Activated naive CD4-positive, alpha-beta T cell treated with anti-CD3 and anti-CD28 coated beads, Interleukin-2, amount 10 ng/mL, durations not matched to agents 7 days and 5 days (primary cell): Measurements from ENCODE around the gene TSC1.

Source experiments
- CTCF ChIA-PET: fragments of 350-600 bp; sonication (Branson Sonifier 250); formaldehyde crosslinking; loops from one replicate; lab custom pipeline; 2021; ENCODE audit warnings: antibody characterized with exemption; lab: Charles Lee
- DNase-seq: peaks from one replicate; pipeline ENCODE4 v3.0.0-alpha.2; 2020
- H3K27ac Mint-ChIP-seq: one replicate; pipeline ENCODE4 v1.8.0; 2021; ENCODE audit warnings: mild to moderate bottlenecking, moderate library complexity, mixed read lengths
- H3K27me3 Mint-ChIP-seq: one replicate; pipeline ENCODE4 v1.8.0; 2021; ENCODE audit warnings: mild to moderate bottlenecking, mixed read lengths
- H3K36me3 Mint-ChIP-seq: one replicate; pipeline ENCODE4 v1.8.0; 2021; ENCODE audit warnings: mixed read lengths
- H3K4me1 Mint-ChIP-seq: one replicate; pipeline ENCODE4 v1.8.0; 2021; ENCODE audit warnings: mixed read lengths
- H3K4me3 Mint-ChIP-seq: one replicate; pipeline ENCODE4 v1.8.0; 2021; ENCODE audit warnings: mild to moderate bottlenecking, moderate library complexity, mixed read lengths
- H3K9me3 Mint-ChIP-seq: one replicate; pipeline ENCODE4 v1.8.0; 2021; ENCODE audit warnings: mixed read lengths

Gene TSC1

DNA sequence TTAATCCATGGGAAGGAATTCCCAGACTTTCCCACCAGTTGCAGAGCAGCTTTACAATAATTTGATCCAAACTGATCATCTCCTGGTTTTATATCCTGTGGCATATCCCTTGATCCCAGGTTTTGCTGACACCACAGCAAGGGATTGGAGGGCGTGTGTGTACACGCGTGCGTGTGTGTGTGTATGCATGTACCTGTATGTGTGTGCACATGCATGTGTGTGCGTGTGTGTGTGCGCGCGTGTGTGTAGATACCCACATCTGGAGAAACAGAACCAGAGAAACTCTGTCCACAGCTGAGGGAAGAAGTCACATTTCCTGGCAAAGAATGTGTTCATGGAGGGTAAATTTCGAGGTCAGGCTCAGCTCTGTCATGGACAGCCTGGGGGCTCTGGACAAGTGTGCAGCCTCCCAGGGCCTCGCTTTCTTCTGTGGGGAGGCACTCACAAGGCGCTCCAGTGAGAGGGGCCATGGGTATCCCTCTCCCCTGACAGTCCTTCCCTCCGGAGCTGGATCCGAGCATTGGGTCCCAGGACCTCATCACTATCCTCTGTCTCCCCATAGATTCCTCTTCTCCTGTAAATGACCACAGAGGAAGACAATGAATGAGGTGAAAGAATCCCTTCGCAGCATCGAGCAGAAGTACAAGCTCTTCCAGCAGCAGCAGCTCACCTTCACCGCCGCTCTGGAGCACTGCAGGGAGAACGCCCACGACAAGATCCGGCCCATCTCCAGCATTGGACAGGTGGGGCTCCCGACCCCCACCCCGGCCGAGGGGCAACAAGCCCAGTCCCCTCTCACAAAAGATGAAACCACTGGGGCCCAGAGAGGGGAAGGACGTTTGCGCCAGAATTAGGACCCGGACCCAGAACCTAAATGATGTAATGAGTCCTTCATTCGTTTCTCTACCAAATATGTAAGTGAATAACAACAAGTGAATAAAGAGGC, 60.8 kb downstream of the TSC1 start:
- no peak for DNase-seq
- Mint-ChIP-seq H3K4me3 (no peak overlapping the region), H3K4me1 (peaks cover 19% of the 10 kb centered on the region), H3K36me3 (no peaks in the 10 kb centered on the region), H3K27me3 (peaks cover 4% of the 10 kb centered on the region), H3K9me3 (no peaks in the 10 kb centered on the region), H3K27ac (no peak overlapping the region)
- CTCF ChIA-PET = no interaction called here

DNA sequence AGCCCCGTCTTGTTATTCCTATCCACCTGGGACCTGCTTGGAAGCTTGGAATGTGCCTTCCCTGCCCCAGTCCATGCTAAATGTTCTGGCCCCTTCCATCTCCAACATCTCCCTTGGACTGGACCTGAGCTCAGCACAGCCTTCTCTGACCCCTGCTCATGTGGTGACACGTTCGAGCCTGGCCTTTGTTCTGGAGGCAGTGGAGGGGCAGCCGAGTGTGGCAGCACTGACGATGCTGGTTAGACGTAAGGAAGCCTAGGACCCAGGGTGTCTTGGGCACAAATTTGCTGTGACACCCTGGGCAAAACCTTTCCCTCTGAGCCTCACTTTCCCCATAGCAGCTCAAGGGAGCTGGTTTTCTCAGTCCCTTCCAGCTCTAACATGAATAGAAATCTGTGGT, 61.8 kb downstream of the TSC1 start:
- no peak overlapping the region for H3K4me3 Mint-ChIP-seq
- H3K27ac Mint-ChIP-seq = no peak overlapping the region
- no peaks in the 10 kb centered on the region for H3K9me3 Mint-ChIP-seq
- CTCF ChIA-PET = interaction anchor here (1.0 kb wide), 1 partner anchor 34 kb away, joined by 3 read pairs; no protein-coding TSS in a partner anchor
- no peaks in the 10 kb centered on the region for H3K36me3 Mint-ChIP-seq
- H3K27me3 Mint-ChIP-seq = peaks cover 10% of the 10 kb centered on the region
- no peak for DNase-seq
- H3K4me1 Mint-ChIP-seq = peaks cover 17% of the 10 kb centered on the region

GRCh38 chr9:132881826-132882225, 62.6 kb downstream of the TSC1 start:
- Mint-ChIP-seq H3K27me3 (peaks cover 17% of the 10 kb centered on the region), H3K4me1 (peaks cover 20% of the 10 kb centered on the region), H3K9me3 (no peaks in the 10 kb centered on the region), H3K27ac (no peak overlapping the region), H3K4me3 (no peak overlapping the region), H3K36me3 (no peaks in the 10 kb centered on the region)
- DNase-seq = no peak
- CTCF ChIA-PET = interaction anchor here (1.0 kb wide), 1 partner anchor 33 kb away, joined by 3 read pairs; no protein-coding TSS in a partner anchor

DNA sequence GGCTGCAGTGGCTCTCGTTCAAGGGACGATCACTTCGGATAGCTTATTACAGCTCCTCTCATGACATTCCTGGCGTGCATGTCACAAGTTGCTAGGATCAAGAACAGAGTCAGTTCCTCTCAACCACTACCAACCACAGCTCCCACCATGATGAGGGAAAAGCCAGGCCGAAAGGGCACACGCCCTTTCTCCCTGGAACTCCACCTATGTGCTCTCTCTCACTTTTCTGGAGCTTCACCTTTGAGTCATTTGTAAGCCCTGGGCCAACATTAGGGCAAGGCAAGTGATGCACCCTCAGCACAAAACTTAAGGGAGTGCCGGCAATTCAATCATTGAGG, 64.1 kb downstream of the TSC1 start:
- DNase-seq = no peak
- H3K4me1 Mint-ChIP-seq = peaks cover 20% of the 10 kb centered on the region
- CTCF ChIA-PET = interaction anchor here (1.5 to 3.1 kb wide), 2 partner anchors 21 to 31 kb away, joined by 5 to 15 read pairs; no protein-coding TSS in a partner anchor
- no peaks in the 10 kb centered on the region for H3K36me3 Mint-ChIP-seq
- H3K27ac Mint-ChIP-seq = peak overlapping the region; percentile 86
- H3K4me3 Mint-ChIP-seq = peak overlapping the region; percentile 74
- peaks cover 25% of the 10 kb centered on the region for H3K27me3 Mint-ChIP-seq
- H3K9me3 Mint-ChIP-seq = no peaks in the 10 kb centered on the region

DNA sequence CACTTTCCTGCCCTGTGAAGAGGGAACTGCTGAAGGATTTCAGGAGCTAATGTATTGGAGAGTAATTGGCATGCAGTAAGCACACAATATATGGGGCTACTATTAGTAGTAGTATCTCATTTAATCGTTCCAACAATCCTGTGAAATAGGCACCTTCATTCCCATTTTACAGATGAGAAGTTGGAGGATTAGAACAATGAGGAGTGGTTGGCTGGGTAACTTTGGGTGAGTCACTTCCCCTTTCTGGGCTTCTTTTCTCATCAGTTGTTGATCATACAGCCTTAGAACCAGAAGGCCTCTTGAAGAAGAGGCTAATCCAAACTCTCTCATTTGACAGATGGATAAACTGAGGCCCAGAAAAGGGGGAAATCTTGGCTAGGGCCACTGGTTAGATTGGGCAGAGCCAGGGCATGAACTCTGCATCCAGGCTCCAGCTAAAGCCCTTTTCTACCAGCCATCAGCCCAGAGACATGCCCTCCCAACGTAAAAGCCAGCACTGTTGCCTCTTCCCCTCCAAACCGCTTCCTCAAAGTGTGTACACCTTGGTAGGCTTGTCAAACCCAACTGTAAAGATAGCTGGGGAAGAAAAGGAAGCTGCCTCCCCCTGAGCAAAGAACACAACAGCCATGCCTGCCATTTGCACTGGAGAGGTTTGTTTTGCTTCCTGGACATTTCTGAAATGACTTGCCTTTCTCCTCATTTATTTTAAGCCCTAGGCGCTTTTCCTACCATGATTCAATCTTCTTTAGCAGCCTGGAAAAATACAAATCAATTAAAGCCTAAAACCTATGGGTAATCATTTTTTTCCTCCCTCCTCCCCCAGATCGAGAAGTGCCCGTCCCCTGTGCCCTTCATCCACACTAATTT, 64.7 kb downstream of the TSC1 start:
- H3K4me3 Mint-ChIP-seq = peak overlapping the region; percentile 74
- H3K27ac Mint-ChIP-seq = peak overlapping the region; percentile 86
- CTCF ChIA-PET = interaction anchor here (1.5 to 3.1 kb wide), 2 partner anchors 22 to 30 kb away, joined by 5 to 15 read pairs; no protein-coding TSS in a partner anchor
- H3K9me3 Mint-ChIP-seq = no peaks in the 10 kb centered on the region
- no peaks in the 10 kb centered on the region for H3K36me3 Mint-ChIP-seq
- peaks cover 27% of the 10 kb centered on the region for H3K27me3 Mint-ChIP-seq
- H3K4me1 Mint-ChIP-seq = peaks cover 20% of the 10 kb centered on the region
- no peak for DNase-seq

- H3K36me3 Mint-ChIP-seq = no peaks in the 10 kb centered on the region
- H3K4me1 Mint-ChIP-seq = peaks cover 20% of the 10 kb centered on the region
- H3K27me3 Mint-ChIP-seq = peaks cover 27% of the 10 kb centered on the region
- peak within 1 kb of the TSS; percentile 86 for H3K27ac Mint-ChIP-seq
- CTCF ChIA-PET = interaction anchor here (1.5 to 3.1 kb wide), 2 partner anchors 23 to 30 kb away, joined by 5 to 15 read pairs; no protein-coding TSS in a partner anchor
- H3K4me3 Mint-ChIP-seq = peak within 1 kb of the TSS; percentile 74
- peak; percentile 57 for DNase-seq
- H3K9me3 Mint-ChIP-seq = no peaks in the 10 kb centered on the region
Observed at GRCh38 chr9:132878695-132879456, 65.5 kb downstream of the TSC1 start, which contains the start of gene SPACA9. Gene SPACA9, plus strand, starts transcription at chr9:132878898. Its CDS starts 5,050 bp downstream, at chr9:132883948.

DNA sequence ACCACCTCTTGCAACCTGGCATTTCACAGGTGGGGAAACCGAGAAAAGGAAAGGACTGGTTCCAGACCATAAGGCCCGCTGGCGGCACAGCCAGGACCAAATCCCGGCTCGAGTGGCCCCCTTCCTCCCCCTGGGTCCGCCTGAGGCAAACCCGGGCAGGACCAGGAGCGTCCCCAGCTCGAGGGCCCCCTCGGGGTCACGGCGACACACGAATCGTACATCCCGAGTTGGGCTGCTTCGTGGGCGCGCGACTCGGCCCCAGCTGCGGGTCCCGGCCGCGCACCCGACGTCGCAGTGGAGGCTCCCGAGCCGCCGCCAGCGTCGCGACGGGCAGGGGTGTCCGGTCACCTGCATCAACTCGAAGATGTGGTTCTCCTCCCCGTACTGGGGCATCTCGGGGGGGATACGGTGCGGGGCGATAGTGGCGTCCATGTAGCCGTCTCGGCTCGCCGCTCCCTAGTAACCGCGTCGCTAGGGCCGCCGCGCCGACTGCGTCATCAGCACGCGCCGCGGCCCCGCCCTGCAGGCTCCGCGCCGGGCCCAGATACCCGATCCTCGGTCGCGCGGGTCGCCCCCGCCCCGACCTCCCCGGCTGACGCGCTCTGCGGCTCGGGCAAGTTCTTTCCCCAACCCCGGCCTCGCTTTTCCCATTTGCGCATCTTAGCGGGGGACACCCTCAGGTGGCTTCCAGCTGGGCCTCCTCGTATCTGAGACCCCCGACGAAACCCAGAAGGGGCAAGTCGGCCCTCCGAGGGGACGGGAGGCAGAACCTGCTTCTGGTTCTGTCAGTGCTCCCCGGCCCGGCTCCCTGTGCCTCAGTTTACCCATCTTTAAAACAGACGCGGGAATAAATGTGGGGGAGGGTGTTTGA, 66.4 kb downstream of the TSC1 start, which contains the start of gene AK8:
AK8 (minus strand) TSS at position 461 of the 871 bp plus-strand sequence; CDS start at position 432, 29 bp downstream.
- Mint-ChIP-seq H3K9me3 (no peaks in the 10 kb centered on the region), H3K36me3 (no peaks in the 10 kb centered on the region), H3K27ac (peak within 1 kb of the TSS; percentile 86), H3K27me3 (peaks cover 27% of the 10 kb centered on the region), H3K4me1 (peaks cover 24% of the 10 kb centered on the region), H3K4me3 (peak within 1 kb of the TSS; percentile 74)
- CTCF ChIA-PET = interaction anchor here (3.1 kb wide), 1 partner anchor 24 kb away, joined by 15 read pairs; no protein-coding TSS in a partner anchor
- DNase-seq = peak; percentile 83

DNA sequence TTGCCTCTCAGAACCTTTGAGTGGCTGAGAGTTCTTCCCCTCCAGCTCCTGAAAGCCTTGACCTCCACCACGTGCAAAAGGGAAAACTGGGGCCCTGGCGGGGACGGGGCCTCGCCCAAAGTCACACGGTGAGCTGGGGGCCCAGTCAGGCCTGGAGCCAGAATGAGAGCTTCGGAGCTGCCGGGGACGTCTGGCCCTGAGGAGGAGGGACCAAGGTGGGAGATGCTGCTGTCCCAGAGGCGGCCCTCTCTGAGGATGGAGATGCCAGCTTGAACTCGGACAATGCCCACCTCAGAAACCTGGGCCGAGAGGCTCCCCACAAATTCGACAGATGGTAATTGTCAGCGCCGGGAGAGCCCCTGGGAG, 67.0 kb downstream of the TSC1 start:
- Mint-ChIP-seq H3K4me1 (peaks cover 24% of the 10 kb centered on the region), H3K27me3 (peaks cover 27% of the 10 kb centered on the region), H3K27ac (no peak overlapping the region), H3K36me3 (no peaks in the 10 kb centered on the region), H3K9me3 (no peaks in the 10 kb centered on the region), H3K4me3 (peak overlapping the region; percentile 70)
- DNase-seq = no peak
- CTCF ChIA-PET = no interaction called here

DNA sequence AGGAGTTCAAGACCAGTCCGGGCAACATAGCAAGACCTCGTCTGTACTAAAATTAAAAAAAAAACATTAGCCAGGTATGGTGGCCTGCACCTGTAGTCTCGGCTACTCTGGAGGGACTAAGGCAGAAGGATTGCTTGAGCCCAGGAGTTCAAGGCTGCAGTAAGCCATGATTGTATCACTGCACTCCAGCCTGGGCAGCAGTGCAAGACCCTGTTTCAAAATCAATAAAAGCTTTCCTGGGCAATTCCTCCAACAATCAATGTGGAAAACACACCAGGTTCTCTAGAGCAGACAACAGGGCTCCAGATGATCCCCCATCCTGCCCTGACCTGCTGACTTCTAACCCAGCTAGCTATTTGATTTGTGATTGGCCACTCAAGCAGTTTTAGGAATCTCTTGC, 67.6 kb downstream of the TSC1 start:
- Mint-ChIP-seq H3K4me3 (peak overlapping the region; percentile 70), H3K36me3 (no peaks in the 10 kb centered on the region)

DNA sequence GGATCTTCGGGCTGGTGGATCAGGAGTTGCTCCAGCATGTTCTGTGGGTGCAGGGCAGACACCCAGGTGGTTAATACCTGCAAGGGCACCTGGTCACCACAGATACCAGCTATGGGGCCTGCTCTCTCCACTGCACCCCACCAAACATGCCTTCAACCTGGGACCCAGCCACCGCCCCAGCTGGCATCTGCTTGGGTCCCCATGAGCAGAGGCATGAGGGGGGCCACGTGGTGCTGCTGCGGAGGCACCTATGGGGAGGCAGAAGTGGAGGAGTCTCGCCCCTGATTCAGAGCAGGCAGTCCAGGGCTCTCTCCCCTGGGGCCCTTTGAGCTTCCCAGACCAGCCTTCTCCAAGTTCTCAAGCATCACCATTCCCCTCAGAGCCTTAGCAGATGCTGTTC, 69.3 kb downstream of the TSC1 start:
- no peak for DNase-seq
- Mint-ChIP-seq H3K27ac (no peak overlapping the region), H3K4me3 (no peak overlapping the region)

More for the DNA sequence above, 67.6 kb downstream of the TSC1 start:
- DNase-seq = no peak
- CTCF ChIA-PET = no interaction called here
- no peaks in the 10 kb centered on the region for H3K9me3 Mint-ChIP-seq
- no peak overlapping the region for H3K27ac Mint-ChIP-seq
- peaks cover 27% of the 10 kb centered on the region for H3K27me3 Mint-ChIP-seq
- peaks cover 24% of the 10 kb centered on the region for H3K4me1 Mint-ChIP-seq

GRCh38 chr9:132873403-132873802, 71.0 kb downstream of the TSC1 start:
- Mint-ChIP-seq H3K4me3 (no peak overlapping the region), H3K4me1 (peaks cover 7% of the 10 kb centered on the region), H3K27ac (peak overlapping the region; percentile 70), H3K36me3 (no peaks in the 10 kb centered on the region), H3K27me3 (peaks cover 40% of the 10 kb centered on the region), H3K9me3 (no peaks in the 10 kb centered on the region)
- CTCF ChIA-PET = no interaction called here
- DNase-seq = no peak

More for the DNA sequence above, 69.3 kb downstream of the TSC1 start:
- Mint-ChIP-seq H3K4me1 (peaks cover 21% of the 10 kb centered on the region), H3K27me3 (peaks cover 38% of the 10 kb centered on the region), H3K9me3 (no peaks in the 10 kb centered on the region), H3K36me3 (no peaks in the 10 kb centered on the region)
- CTCF ChIA-PET = interaction anchor here (0.8 kb wide), 1 partner anchor 20 kb away, joined by 3 read pairs; no protein-coding TSS in a partner anchor

GRCh38 chr9:132869266-132869665, 75.2 kb downstream of the TSC1 start:
- DNase-seq = no peak
- no peak overlapping the region for H3K27ac Mint-ChIP-seq
- H3K36me3 Mint-ChIP-seq = no peaks in the 10 kb centered on the region
- H3K9me3 Mint-ChIP-seq = no peaks in the 10 kb centered on the region
- H3K4me3 Mint-ChIP-seq = no peak overlapping the region
- H3K27me3 Mint-ChIP-seq = peaks cover 32% of the 10 kb centered on the region
- CTCF ChIA-PET = no interaction called here
- peaks cover 5% of the 10 kb centered on the region for H3K4me1 Mint-ChIP-seq
